Endodermal cell (in vitro differentiated cells): ENCODE data around the gene TCFL5. TPM values are rescaled to one million over a fixed set of nuclear protein-coding genes. Genes with fewer than 3 reads are reported as not detected.

ENCODE experiments used
- DNase-seq: peaks from one replicate; pipeline ENCODE4 v3.0.0-alpha.2; 2017
- H3K27ac ChIP-seq: 2 replicates; pipeline ENCODE4 v1.5.1; 2013; ENCODE audit warnings: mild to moderate bottlenecking, low read depth, low read length, moderate library complexity
- H3K27me3 ChIP-seq: 2 replicates; pipeline ENCODE4 v1.6.1; 2013; ENCODE audit warnings: mild to moderate bottlenecking, low read length, moderate library complexity; ENCODE audit not compliant: insufficient read depth, control insufficient read depth, poor library complexity, severe bottlenecking
- H3K36me3 ChIP-seq: 2 replicates; pipeline ENCODE4 v1.7.0; 2013; ENCODE audit warnings: mild to moderate bottlenecking, low read length, moderate library complexity; ENCODE audit not compliant: control insufficient read depth, insufficient read depth
- H3K4me1 ChIP-seq: one replicate; pipeline ENCODE4 v1.7.0; 2013; ENCODE audit warnings: low read length; ENCODE audit not compliant: control insufficient read depth, insufficient read depth
- H3K4me3 ChIP-seq: 2 replicates; pipeline ENCODE4 v1.5.1; 2013; ENCODE audit warnings: mild to moderate bottlenecking, low read length, moderate library complexity
- H3K9ac ChIP-seq: 2 replicates; pipeline ENCODE4 v1.6.1; 2013; ENCODE audit warnings: mild to moderate bottlenecking, low read length, moderate library complexity; ENCODE audit not compliant: poor library complexity, severe bottlenecking; ENCODE audit errors: extremely low read depth
- H3K9me3 ChIP-seq: 2 replicates; pipeline ENCODE4 v1.6.1; 2013; ENCODE audit warnings: mild to moderate bottlenecking, low read length, moderate library complexity; ENCODE audit not compliant: control insufficient read depth
- H3K27ac Mint-ChIP-seq: 2 replicates; pipeline ENCODE4 v1.8.0; 2020; ENCODE audit warnings: mixed read lengths
- H3K27me3 Mint-ChIP-seq: 2 replicates; pipeline ENCODE4 v1.8.0; 2021; ENCODE audit warnings: mild to moderate bottlenecking, mixed read lengths; ENCODE audit not compliant: insufficient read depth
- H3K36me3 Mint-ChIP-seq: 2 replicates; pipeline ENCODE4 v1.8.0; 2020; ENCODE audit warnings: low read depth, mixed read lengths
- H3K4me1 Mint-ChIP-seq: 2 replicates; pipeline ENCODE4 v1.8.0; 2020; ENCODE audit warnings: mixed read lengths
- H3K4me3 Mint-ChIP-seq: 2 replicates; pipeline ENCODE4 v1.8.0; 2020; ENCODE audit warnings: mild to moderate bottlenecking, moderate library complexity, mixed read lengths
- H3K9me3 Mint-ChIP-seq: 2 replicates; pipeline ENCODE4 v1.8.0; 2020; ENCODE audit warnings: mild to moderate bottlenecking, mixed read lengths
- WGBS, 2 experiments: methylation state at CpG; one replicate each; pipeline versions ENCODE4 v1.1.5 to v1.1.7; 2013; ENCODE audit warnings: missing lambda C conversion rate in 2 of 2, mixed read lengths in 1 of 2; ENCODE audit not compliant: insufficient coverage in 1 of 2, insufficient read length in 1 of 2; 5-methylcytosine and 5-hydroxymethylcytosine counted together
- total RNA-seq, 2 donors: library from RNA; stranded (reverse); fragmentation: NEBNext Ultra II Directional in 1 of 2; extraction: Animal tissue kit (Norgen Biotek cat#: 25700) in 1 of 2; gene quantifications; 2 replicates in 1 of 2; 3 replicates in 1 of 2; pipeline ENCODE4 v1.2.1, GENCODE V29; 2021
- TF ChIP-seq, protein P1 (sequence below): fragments of 200-600 bp; sonication (generic); conservative IDR thresholded peaks from 2 replicates; pipeline ENCODE4 v1.5.0; 2021; ENCODE audit warnings: antibody characterized with exemption, mild to moderate bottlenecking

Gene TCFL5
- total RNA-seq, 2 donors from 2014 or later = 15.8 to 17.4 TPM

DNA sequence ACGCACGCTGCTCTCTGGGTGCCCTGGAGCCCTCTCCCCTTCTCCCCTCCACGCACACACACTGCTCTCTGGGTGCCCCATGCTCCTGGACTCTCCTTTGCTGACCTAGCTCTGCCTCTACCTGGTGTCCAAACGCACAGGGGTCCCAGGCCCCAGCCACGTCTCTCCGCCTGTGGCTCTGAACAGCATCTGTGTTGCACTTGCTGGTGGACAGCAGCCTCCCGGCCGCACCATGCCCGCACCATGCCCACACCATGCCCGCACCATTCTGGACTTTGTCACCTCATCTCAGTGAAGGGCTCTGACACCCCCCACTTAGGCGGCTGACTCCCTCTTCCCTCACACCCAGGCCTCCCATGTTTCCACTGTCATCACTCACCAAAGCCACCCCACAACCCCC is 21.8 kb downstream of the TCFL5 start:
- no peak for DNase-seq
- no peaks in the 10 kb centered on the region for H3K9me3 ChIP-seq
- no peak overlapping the region for H3K27ac ChIP-seq
- Mint-ChIP-seq H3K4me3 (no peak overlapping the region), H3K27me3 (no peaks in the 10 kb centered on the region), H3K4me1 (no peaks in the 10 kb centered on the region), H3K36me3 (peaks cover 32% of the 10 kb centered on the region), H3K27ac (peak overlapping the region; percentile 64), H3K9me3 (no peaks in the 10 kb centered on the region)
- H3K4me1 ChIP-seq = no peaks in the 10 kb centered on the region
- no peak overlapping the region for H3K4me3 ChIP-seq
- H3K36me3 ChIP-seq = peaks cover 36% of the 10 kb centered on the region
- no peak overlapping the region for H3K9ac ChIP-seq
- WGBS, 2 experiments = 95 to 100% methylated on average over 6 to 11 of the region's 11 CpGs
- TF ChIP-seq, protein P1, sequence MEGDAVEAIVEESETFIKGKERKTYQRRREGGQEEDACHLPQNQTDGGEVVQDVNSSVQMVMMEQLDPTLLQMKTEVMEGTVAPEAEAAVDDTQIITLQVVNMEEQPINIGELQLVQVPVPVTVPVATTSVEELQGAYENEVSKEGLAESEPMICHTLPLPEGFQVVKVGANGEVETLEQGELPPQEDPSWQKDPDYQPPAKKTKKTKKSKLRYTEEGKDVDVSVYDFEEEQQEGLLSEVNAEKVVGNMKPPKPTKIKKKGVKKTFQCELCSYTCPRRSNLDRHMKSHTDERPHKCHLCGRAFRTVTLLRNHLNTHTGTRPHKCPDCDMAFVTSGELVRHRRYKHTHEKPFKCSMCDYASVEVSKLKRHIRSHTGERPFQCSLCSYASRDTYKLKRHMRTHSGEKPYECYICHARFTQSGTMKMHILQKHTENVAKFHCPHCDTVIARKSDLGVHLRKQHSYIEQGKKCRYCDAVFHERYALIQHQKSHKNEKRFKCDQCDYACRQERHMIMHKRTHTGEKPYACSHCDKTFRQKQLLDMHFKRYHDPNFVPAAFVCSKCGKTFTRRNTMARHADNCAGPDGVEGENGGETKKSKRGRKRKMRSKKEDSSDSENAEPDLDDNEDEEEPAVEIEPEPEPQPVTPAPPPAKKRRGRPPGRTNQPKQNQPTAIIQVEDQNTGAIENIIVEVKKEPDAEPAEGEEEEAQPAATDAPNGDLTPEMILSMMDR = no peak
- H3K27me3 ChIP-seq = no peaks in the 10 kb centered on the region

DNA sequence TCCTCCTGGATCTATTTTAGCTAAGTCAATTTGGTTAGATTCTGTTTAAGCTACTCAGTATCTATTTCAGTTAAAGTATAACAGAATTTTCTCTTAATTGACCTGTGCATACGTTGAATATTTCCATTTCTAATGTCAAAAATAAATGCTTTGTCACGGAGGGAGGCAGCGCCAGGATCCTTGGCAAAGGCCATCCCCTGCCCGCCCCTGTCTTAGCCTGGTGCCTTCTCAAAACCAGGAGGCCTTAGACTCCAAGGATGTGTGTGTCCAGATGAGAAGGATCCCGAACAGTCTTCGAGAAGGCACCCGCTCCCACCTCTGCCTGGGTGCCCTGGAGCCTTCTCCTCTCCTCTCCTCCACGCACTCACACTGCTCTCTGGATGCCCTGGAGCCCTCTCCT is 22.4 kb downstream of the TCFL5 start:
- peaks cover 31% of the 10 kb centered on the region for H3K36me3 Mint-ChIP-seq
- H3K9me3 Mint-ChIP-seq = no peaks in the 10 kb centered on the region
- H3K27ac Mint-ChIP-seq = no peak overlapping the region
- no peaks in the 10 kb centered on the region for H3K4me1 Mint-ChIP-seq
- H3K9ac ChIP-seq = no peak overlapping the region
- TF ChIP-seq, protein P1 = no peak
- no peak for DNase-seq
- no peaks in the 10 kb centered on the region for H3K4me1 ChIP-seq
- no peaks in the 10 kb centered on the region for H3K27me3 ChIP-seq
- WGBS, 2 experiments = 94 to 95% methylated on average over 5 to 6 of the region's 8 CpGs
- H3K4me3 Mint-ChIP-seq = no peak overlapping the region
- peaks cover 36% of the 10 kb centered on the region for H3K36me3 ChIP-seq
- H3K9me3 ChIP-seq = no peaks in the 10 kb centered on the region
- H3K27ac ChIP-seq = no peak overlapping the region
- no peak overlapping the region for H3K4me3 ChIP-seq
- H3K27me3 Mint-ChIP-seq = no peaks in the 10 kb centered on the region

DNA sequence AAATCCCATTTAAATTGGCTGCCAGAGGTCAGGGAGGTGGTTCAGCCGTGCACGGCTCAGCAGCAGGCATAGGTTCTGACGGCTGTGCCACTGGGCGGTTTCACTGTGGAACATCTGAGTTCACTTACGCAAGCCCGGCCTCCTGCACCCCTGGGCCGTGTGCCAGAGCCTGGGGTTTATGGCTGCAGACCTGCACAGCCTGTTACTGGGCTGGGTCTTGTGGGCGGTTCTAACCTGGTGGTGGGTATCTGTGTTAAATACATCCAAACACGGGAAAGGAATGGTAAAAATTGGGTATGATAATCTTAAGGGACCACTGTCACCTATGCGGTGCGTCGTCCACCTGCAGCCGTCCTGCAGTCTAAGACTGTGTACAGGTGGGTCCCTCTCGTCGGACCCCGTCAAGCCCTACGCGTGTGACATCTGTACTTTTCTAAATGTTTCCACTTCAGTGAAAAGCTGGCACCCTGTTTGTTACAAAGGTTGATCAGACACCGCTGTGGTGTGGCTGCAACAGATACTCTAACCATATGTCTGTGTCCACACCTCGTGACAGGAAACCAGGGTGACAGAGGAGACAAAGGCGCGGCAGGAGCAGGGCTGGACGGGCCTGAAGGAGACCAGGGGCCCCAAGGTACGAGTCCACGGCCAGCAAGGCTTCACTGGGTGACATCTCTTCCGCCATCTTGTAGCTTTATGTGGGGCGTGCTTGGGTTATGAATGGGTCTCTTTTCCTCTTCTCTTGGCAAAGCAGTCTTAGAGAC is 23.3 kb downstream of the TCFL5 start:
- no peaks in the 10 kb centered on the region for H3K9me3 Mint-ChIP-seq
- Histone ChIP-seq H3K4me3 (no peak overlapping the region), H3K27ac (no peak overlapping the region), H3K4me1 (no peaks in the 10 kb centered on the region), H3K9me3 (no peaks in the 10 kb centered on the region), H3K27me3 (no peaks in the 10 kb centered on the region), H3K36me3 (peaks cover 36% of the 10 kb centered on the region), H3K9ac (no peak overlapping the region)
- H3K27me3 Mint-ChIP-seq = no peaks in the 10 kb centered on the region
- DNase-seq = no peak
- H3K36me3 Mint-ChIP-seq = peaks cover 23% of the 10 kb centered on the region
- no peak overlapping the region for H3K4me3 Mint-ChIP-seq
- 95 to 99% methylated on average over 19 to 27 of the region's 27 CpGs for WGBS, 2 experiments
- no peak overlapping the region for H3K27ac Mint-ChIP-seq
- TF ChIP-seq, protein P1 = no peak
- no peaks in the 10 kb centered on the region for H3K4me1 Mint-ChIP-seq
